Astrocyte (in vitro differentiated cells and primary cell): ENCODE measurements around the gene SYTL3. TPM values are rescaled to one million over a fixed set of nuclear protein-coding genes. Genes with fewer than 3 reads are reported as not detected.

Source experiments
- DNase-seq: peaks from one replicate; pipeline ENCODE4 v3.0.0-alpha.2; 2010; ENCODE audit warnings: low read depth
- FAIRE-seq: peaks from 2 replicates; lab custom pipeline; 2011; peaks lifted over from hg19 to GRCh38; lab: Jason Lieb, UNC
- H2AFZ ChIP-seq: 2 replicates; pipeline ENCODE4 v1.6.0; 2012; ENCODE audit warnings: low read depth, low read length, inconsistent platforms
- H3K27ac ChIP-seq: 2 replicates; pipeline ENCODE4 v1.5.1; 2011; ENCODE audit warnings: low read depth, low read length, inconsistent platforms
- H3K27me3 ChIP-seq: 2 replicates; pipeline ENCODE4 v1.6.0; 2011; ENCODE audit warnings: low read length, inconsistent platforms; ENCODE audit not compliant: insufficient read depth
- H3K36me3 ChIP-seq: 2 replicates; pipeline ENCODE4 v1.5.1; 2011; ENCODE audit warnings: low read length, inconsistent platforms; ENCODE audit not compliant: insufficient read depth
- H3K4me1 ChIP-seq: 2 replicates; pipeline ENCODE4 v1.5.1; 2011; ENCODE audit warnings: low read length, inconsistent platforms; ENCODE audit not compliant: insufficient read depth
- H3K4me2 ChIP-seq: 2 replicates; pipeline ENCODE4 v1.6.0; 2012; ENCODE audit warnings: low read length, inconsistent platforms
- H3K4me3 ChIP-seq: 2 replicates; pipeline ENCODE4 v1.5.1; 2011; ENCODE audit warnings: low read depth, mild to moderate bottlenecking, low read length, inconsistent platforms; ENCODE audit not compliant: insufficient read depth
- H3K79me2 ChIP-seq: 2 replicates; pipeline ENCODE4 v1.6.0; 2012; ENCODE audit warnings: mild to moderate bottlenecking, low read length, inconsistent platforms; ENCODE audit not compliant: insufficient read depth
- H3K9ac ChIP-seq: 2 replicates; pipeline ENCODE4 v1.6.0; 2012; ENCODE audit warnings: mild to moderate bottlenecking, low read length, inconsistent platforms
- H3K9me3 ChIP-seq: 2 replicates; pipeline ENCODE4 v1.5.1; 2012; ENCODE audit warnings: low read depth, mild to moderate bottlenecking, low read length, inconsistent platforms; ENCODE audit not compliant: insufficient read depth
- H4K20me1 ChIP-seq: 2 replicates; pipeline ENCODE4 v1.6.0; 2012; ENCODE audit warnings: low read length, inconsistent platforms; ENCODE audit not compliant: insufficient read depth
- H3K27ac Mint-ChIP-seq: one replicate; pipeline ENCODE4 v1.8.0; 2021; ENCODE audit warnings: mild to moderate bottlenecking, mixed read lengths; ENCODE audit not compliant: unreplicated experiment
- H3K27me3 Mint-ChIP-seq: one replicate; pipeline ENCODE4 v1.8.0; 2021; ENCODE audit warnings: low read depth, mixed read lengths; ENCODE audit not compliant: unreplicated experiment
- H3K36me3 Mint-ChIP-seq: one replicate; pipeline ENCODE4 v1.8.0; 2021; ENCODE audit warnings: low read depth, mixed read lengths; ENCODE audit not compliant: unreplicated experiment
- H3K4me1 Mint-ChIP-seq: one replicate; pipeline ENCODE4 v1.8.0; 2021; ENCODE audit warnings: low read depth, mixed read lengths; ENCODE audit not compliant: unreplicated experiment
- H3K4me3 Mint-ChIP-seq: one replicate; pipeline ENCODE4 v1.8.0; 2021; ENCODE audit warnings: mild to moderate bottlenecking, moderate library complexity, mixed read lengths; ENCODE audit not compliant: unreplicated experiment
- H3K9me3 Mint-ChIP-seq: one replicate; pipeline ENCODE4 v1.8.0; 2021; ENCODE audit warnings: mild to moderate bottlenecking, mixed read lengths; ENCODE audit not compliant: unreplicated experiment
- CTCF ChIP-seq: IDR thresholded peaks from 2 replicates; pipeline ENCODE4 v1.5.1; 2011; ENCODE audit warnings: low read depth, mild to moderate bottlenecking, inconsistent platforms, low read length, moderate library complexity; ENCODE audit not compliant: insufficient read depth
- EZH2 ChIP-seq: IDR thresholded peaks from 2 replicates; pipeline ENCODE4 v1.6.1; 2012; ENCODE audit warnings: mild to moderate bottlenecking, low read length, inconsistent platforms; ENCODE audit not compliant: insufficient read depth
- total RNA-seq: library from RNA; stranded (reverse); gene quantifications from 2 replicates; pipeline ENCODE4 v1.2.1, GENCODE V29; 2021

The SYTL3 gene
- total RNA-seq, 1 donor from 2014 or later = 1.2 TPM

- Histone ChIP-seq H3K4me2 (no peak overlapping the region), H3K4me1 (no peaks in the 10 kb centered on the region), H3K27me3 (no peaks in the 10 kb centered on the region), H3K4me3 (no peak overlapping the region), H3K79me2 (no peaks in the 10 kb centered on the region), H3K9me3 (peaks cover 16% of the 10 kb centered on the region), H3K9ac (no peak overlapping the region), H3K27ac (no peak overlapping the region), H3K36me3 (no peaks in the 10 kb centered on the region), H2AFZ (no peak overlapping the region), H4K20me1 (no peaks in the 10 kb centered on the region)
- Mint-ChIP-seq H3K36me3 (peaks cover 2% of the 10 kb centered on the region), H3K9me3 (peaks cover 8% of the 10 kb centered on the region), H3K4me1 (peaks cover 2% of the 10 kb centered on the region), H3K27me3 (peaks cover 2% of the 10 kb centered on the region), H3K4me3 (no peak overlapping the region), H3K27ac (no peak overlapping the region)
- DNase-seq = peak; percentile 67
- FAIRE-seq = no peak
- TF ChIP-seq EZH2 (no peak), CTCF (no peak)
These were observed 88.1 kb downstream of the SYTL3 start for GRCh38 chr6:158737710-158738615.

- H3K36me3 Mint-ChIP-seq = no peaks in the 10 kb centered on the region
- no peak overlapping the region for H3K9ac ChIP-seq
- H3K4me1 ChIP-seq = no peaks in the 10 kb centered on the region
- H3K4me3 ChIP-seq = no peak overlapping the region
- peaks cover 2% of the 10 kb centered on the region for H3K27me3 Mint-ChIP-seq
- no peak for TF ChIP-seq CTCF
- no peak for TF ChIP-seq EZH2
- no peaks in the 10 kb centered on the region for H3K79me2 ChIP-seq
- no peak for DNase-seq
- H3K4me2 ChIP-seq = no peak overlapping the region
- peaks cover 9% of the 10 kb centered on the region for H3K9me3 ChIP-seq
- no peaks in the 10 kb centered on the region for H3K27me3 ChIP-seq
- no peak for FAIRE-seq
- H3K9me3 Mint-ChIP-seq = peaks cover 8% of the 10 kb centered on the region
- no peaks in the 10 kb centered on the region for H4K20me1 ChIP-seq
- H3K36me3 ChIP-seq = no peaks in the 10 kb centered on the region
- no peak overlapping the region for H3K27ac ChIP-seq
- H3K4me1 Mint-ChIP-seq = peaks cover 2% of the 10 kb centered on the region
- H3K4me3 Mint-ChIP-seq = no peak overlapping the region
- no peak overlapping the region for H3K27ac Mint-ChIP-seq
- H2AFZ ChIP-seq = no peak overlapping the region
These were observed 89.8 kb downstream of the SYTL3 start for GRCh38 chr6:158739673-158740072.
